ENCODE results near the gene GLOD4. TPM values are rescaled to one million over a fixed set of nuclear protein-coding genes. Genes with fewer than 3 reads are reported as not detected.
A peak's percentile ranks its signal among the peaks of the same experiment; 100 is the strongest.
"Not testable (repeated sequence)": the region's sequence is repeated elsewhere in the genome, so short reads cannot be mapped to it uniquely, and the experiment has no call there.

Gene GLOD4, protein sequence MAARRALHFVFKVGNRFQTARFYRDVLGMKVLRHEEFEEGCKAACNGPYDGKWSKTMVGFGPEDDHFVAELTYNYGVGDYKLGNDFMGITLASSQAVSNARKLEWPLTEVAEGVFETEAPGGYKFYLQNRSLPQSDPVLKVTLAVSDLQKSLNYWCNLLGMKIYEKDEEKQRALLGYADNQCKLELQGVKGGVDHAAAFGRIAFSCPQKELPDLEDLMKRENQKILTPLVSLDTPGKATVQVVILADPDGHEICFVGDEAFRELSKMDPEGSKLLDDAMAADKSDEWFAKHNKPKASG
- total RNA-seq (2014; rRNA removed) = 88.9 and 104 TPM in 2 replicates
- polyA plus RNA-seq (2012) = 71.9 TPM

GRCh38 chr17:781805-782731 is at the start of gene GLOD4, which contains the start of gene MRM3:
Gene GLOD4, minus strand, starts transcription at chr17:782280. Its CDS starts 25 bp downstream, at chr17:782255.
Gene MRM3, plus strand, starts transcription at chr17:782353. Its CDS starts 26 bp downstream, at chr17:782379.
- peak; percentile 87 for DNase-seq (ENCODE audit: low read depth)

DNA sequence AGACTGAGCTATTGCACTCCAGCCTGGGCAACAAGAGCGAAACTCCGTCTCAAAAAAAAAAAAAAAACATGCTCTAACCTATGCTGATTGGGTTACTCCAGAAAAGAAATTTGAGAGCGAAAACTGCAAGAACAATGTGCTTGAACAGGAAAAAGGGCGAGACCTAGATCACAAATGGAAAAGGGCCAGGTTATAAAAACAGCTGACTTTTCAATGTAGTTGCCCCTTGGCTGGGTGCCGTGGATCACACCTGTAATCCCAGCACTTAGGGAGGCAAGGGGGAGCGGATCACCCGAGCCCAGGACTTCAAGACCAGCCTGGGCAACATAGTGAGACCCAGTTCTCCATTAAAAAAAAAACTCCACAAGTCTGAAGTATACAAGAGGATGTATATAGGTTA is 48.9 kb upstream of the GLOD4 start:
- no peak for DNase-seq (ENCODE audit: low read depth)

DNA sequence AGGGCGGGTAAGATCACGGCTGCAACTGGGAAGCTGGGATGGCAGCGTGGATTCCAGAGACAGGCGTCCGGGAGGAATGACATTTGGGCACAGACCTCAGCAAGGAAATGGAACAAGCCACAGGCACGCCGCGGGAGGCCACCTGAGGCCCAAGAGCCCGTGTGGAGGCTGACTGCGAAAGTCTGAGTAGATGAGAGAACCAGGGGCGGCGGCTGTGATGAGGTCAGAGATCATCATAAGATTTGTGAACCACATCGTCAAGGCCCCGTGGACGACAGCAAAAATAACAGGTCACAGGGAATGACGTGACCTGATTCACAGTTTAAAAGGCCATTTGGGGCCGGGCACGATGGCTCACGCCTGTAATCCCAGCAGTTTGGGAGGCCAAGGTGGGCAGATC is 48.3 kb upstream of the GLOD4 start:
- no peak for DNase-seq (ENCODE audit: low read depth)

- not testable (repeated sequence) for DNase-seq (ENCODE audit: low read depth)
Measured at GRCh38 chr17:829614-830013, 47.5 kb upstream of the GLOD4 start.

- peak; percentile 26 for DNase-seq (ENCODE audit: low read depth)
Measured at GRCh38 chr17:828761-829160, 46.7 kb upstream of the GLOD4 start.

DNA sequence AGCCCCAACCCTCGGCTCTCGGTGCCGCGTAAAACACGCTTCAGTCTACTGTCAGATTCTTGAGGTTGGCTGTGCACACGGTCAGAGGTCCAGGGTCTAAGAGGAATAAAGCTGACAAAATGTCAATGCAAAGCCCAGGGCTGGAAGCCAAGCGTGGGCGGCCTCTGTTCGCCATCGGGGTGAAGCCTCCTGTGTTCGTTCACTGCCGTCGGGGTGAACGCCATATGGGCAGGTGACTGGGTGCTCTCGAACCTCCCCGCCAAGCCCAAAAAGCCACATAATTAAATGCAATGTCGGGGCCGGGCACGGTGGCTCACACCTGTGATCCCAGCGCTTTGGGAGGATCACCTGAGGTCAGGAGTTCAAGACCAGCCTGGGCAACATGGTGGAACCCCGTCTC is 44.7 kb upstream of the GLOD4 start:
- no peak for DNase-seq (ENCODE audit: low read depth)

DNA sequence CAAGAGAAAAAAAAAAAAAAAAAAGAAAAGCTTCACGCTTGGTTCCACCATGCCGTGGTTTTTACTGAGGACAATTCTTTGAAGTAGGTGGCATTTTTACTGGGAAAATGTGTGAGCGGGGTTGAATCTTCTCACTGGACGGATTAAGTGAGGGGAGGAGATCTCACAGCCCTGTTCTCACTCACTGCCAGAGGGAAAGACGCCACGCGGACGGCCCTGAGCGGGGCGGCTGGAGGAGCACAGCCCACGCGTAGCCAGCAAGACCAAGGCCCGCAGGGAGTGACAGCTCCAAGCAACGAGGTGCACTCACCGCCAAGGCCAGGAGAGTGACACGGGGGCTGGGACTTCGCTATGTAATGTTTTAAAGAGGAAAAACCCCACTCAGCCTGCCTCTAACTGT is 43.1 kb upstream of the GLOD4 start:
- no peak for DNase-seq (ENCODE audit: low read depth)

DNA sequence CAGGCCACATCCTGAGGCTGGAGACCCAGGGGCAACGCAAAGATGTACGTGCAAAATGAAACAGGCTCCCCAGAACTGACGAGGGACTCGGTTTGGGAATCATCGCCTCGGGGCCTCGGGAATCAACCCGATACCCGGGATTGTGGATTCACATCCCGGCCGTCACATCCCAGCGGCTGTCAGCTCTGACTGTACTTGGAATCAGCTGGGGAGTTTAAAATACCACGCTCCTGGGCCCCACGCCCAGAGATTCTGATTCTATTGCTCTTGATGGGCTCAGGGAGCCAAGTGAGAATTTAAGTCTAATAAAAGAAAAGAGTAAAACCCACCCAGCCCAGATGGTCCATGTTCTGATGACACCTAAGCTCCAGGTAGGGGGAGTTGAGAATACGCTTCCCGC is 42.3 kb upstream of the GLOD4 start:
- no peak for DNase-seq (ENCODE audit: low read depth)

- DNase-seq (ENCODE audit: low read depth) = no peak
Measured at GRCh38 chr17:823501-823902, 41.4 kb upstream of the GLOD4 start.

GRCh38 chr17:819251-819650 is 37.2 kb upstream of the GLOD4 start:
- DNase-seq (ENCODE audit: low read depth) = no peak

DNA sequence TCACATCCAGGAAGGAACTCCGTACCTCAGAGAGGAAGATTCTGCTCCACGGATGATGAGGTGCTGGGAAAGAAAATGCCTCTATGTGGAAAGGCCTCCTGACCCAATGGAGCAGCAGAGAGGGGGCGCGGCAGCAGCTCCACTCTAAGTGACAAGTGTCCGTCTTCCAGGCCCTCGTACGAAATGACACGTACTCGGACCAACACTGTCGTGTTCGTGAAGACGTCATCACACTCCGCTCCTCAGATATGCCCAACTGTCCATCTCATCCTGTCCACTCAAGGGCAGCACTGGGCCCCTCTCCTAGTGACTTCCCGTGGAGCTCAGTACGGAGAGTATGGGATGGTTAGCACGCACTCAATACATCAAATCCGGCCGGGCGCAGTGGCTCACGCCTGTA is 32.3 kb upstream of the GLOD4 start:
- DNase-seq (ENCODE audit: low read depth) = no peak

DNA sequence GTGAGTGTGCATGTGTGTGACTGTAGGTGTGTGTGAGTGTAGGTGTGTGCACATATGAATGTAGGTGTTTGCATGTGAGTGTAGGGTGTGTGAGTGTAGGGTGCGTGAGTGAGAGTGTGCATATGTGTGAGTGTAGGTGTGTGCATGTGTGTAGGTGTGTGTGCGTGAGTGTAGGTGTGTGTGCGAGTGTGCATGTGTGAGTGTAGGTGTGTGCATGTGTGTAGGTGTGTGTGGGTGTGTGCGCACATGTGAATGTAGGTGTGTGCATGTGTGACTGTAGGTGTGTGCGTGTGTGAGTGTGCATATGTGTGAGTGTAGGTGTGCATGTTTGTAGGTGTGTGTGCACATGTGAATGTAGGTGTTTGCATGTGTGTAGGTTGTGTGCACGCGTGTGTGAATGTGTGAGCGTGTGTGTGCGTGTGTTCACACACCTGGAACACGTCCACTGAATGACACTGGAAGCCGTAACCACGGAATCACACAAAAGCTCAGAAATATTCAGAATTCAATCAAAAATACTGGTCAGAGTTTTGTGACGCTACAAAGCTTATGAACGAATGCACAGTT is 30.6 kb upstream of the GLOD4 start:
- DNase-seq (ENCODE audit: low read depth) = no peak

GRCh38 chr17:811051-811784 is 29.1 kb upstream of the GLOD4 start:
- DNase-seq (ENCODE audit: low read depth) = no peak

- no peak for DNase-seq (ENCODE audit: low read depth)
Measured at GRCh38 chr17:807523-808294, 25.6 kb upstream of the GLOD4 start.

GRCh38 chr17:806781-807522 is 24.9 kb upstream of the GLOD4 start:
- no peak for DNase-seq (ENCODE audit: low read depth)

DNA sequence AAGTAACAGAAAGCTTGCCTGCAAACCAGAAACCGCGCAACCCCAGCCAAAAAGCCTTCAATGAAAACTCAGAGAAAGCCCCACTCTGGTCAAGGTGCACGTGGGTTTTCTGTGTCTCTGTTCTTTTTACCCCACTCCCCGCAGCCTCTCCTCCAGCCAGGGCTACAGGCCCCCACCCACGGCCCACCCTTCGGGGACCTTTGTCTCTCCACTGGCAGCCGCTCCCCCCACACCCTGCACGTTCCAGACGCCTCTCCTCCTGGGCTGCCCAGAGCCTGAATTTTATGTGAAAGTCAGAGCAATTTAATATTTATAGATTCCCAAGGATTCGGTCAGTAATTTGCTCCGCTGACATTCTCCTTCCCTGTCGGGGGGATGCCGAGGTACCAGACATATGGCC is 24.3 kb upstream of the GLOD4 start:
- DNase-seq (ENCODE audit: low read depth) = no peak

- DNase-seq (ENCODE audit: low read depth) = not testable (repeated sequence)
Measured at GRCh38 chr17:805886-806285, 23.8 kb upstream of the GLOD4 start.

DNA sequence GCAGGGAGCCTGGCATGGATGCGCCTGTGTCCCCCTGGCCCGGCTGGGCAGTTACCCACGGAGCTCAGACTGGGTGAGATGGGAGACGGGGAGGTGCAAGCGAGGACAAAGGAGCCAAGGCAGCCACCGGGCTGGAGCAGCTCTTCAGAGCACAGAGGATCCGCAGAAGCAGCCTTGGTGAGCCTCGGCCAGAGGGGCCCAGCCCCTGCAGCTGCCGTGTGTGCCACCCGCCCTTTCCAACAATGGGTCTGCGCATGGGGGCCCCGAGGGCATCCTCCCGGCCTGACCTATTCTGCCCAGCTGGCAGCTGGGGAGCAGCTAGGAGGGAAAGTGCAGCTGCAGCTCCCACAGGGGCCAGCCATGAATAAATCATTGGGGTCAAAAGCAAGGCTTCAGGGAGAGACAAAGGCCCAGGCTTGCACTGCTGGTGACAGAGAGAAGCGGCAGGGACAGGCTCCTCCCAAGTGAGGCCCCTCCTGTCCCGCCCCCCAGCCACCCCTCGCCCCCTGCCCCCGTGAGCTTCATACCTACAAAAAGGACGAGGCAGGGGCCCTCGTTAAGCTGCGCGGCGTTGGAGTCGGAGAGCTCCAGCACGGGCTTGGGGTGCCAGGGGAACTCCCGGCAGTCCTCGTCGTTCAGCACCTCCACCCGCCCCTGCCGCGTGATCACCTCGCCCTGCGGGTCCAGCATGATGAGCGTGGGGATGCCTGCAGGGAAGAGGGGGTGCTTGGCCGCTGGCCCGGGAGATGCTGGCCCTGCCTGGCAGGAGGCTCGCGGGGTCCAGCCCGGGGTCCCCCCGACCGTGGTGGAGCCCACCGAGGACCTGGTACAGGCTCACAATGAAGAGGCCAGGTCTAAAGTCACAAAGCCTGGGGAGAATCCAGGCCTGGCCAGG is 22.7 kb upstream of the GLOD4 start:
- no peak for DNase-seq (ENCODE audit: low read depth)
